ENCODE results near the gene RHOBTB3. TPM values are rescaled to one million over a fixed set of nuclear protein-coding genes. Genes with fewer than 3 reads are reported as not detected.

RHOBTB3 gene
- total and polyA plus RNA-seq, 4 donors = 10.5 to 59.8 (median 39.8) TPM

- H3K4me3 ChIP-seq (ENCODE audit: low read depth in 1 of 3, low read length in 3 of 3) = no peak overlapping the region
- H3K9ac ChIP-seq (ENCODE audit: low read depth in 1 of 2, low read length in 2 of 2) = no peak overlapping the region
- H3K4me1 ChIP-seq (ENCODE audit: control insufficient read depth in 4 of 4, insufficient read depth in 4 of 4, low read length in 3 of 4) = peaks cover 15 to 38% (median 35%) of the 10 kb centered on the region in 4 donors
- H3K9me3 ChIP-seq (ENCODE audit: control insufficient read depth in 4 of 4, low read length in 3 of 4) = no peaks in the 10 kb centered on the region
- DNase-seq (ENCODE audit: low spot score) = no peak
- TF ChIP-seq SP1 (IDR thresholded peaks at IDR 0.05) (no peak), CTCF (IDR thresholded peaks at IDR 0.05; ENCODE audit: low read depth, low read length, missing input control) (no peak), NR2F2 (IDR thresholded peaks at IDR 0.05) (no peak), YY1 (IDR thresholded peaks at IDR 0.05) (no peak), EGR1 (IDR thresholded peaks at IDR 0.05; ENCODE audit: low read depth in 2 of 2) (no peak)
- WGBS = 95% methylated on average over 5 of the region's 5 CpGs
- H3K27me3 ChIP-seq (ENCODE audit: control insufficient read depth in 4 of 4, insufficient read depth in 4 of 4, low read length in 3 of 4) = no peaks in the 10 kb centered on the region
- H3K27ac ChIP-seq (ENCODE audit: low read depth in 1 of 2, low read length in 2 of 2) = no peak overlapping the region
- no peaks in the 10 kb centered on the region for H3K36me3 ChIP-seq (ENCODE audit: control insufficient read depth in 4 of 4, insufficient read depth in 3 of 4, low read depth in 1 of 4, low read length in 3 of 4)
Measured at GRCh38 chr5:95762652-95763041, 31.5 kb downstream of the RHOBTB3 start.

GRCh38 chr5:95763941-95764340 is 32.8 kb downstream of the RHOBTB3 start:
- H3K27ac ChIP-seq (ENCODE audit: low read depth in 1 of 2, low read length in 2 of 2) = no peak overlapping the region
- no peak overlapping the region for H3K9ac ChIP-seq (ENCODE audit: low read depth in 1 of 2, low read length in 2 of 2)
- H3K4me1 ChIP-seq (ENCODE audit: control insufficient read depth in 4 of 4, insufficient read depth in 4 of 4, low read length in 3 of 4) = peaks cover 10 to 27% (median 26%) of the 10 kb centered on the region in 4 donors
- WGBS = 96% methylated on average over 6 of the region's 6 CpGs
- H3K9me3 ChIP-seq (ENCODE audit: control insufficient read depth in 4 of 4, low read length in 3 of 4) = no peaks in the 10 kb centered on the region
- no peak for DNase-seq (ENCODE audit: low spot score)
- H3K27me3 ChIP-seq (ENCODE audit: control insufficient read depth in 4 of 4, insufficient read depth in 4 of 4, low read length in 3 of 4) = no peaks in the 10 kb centered on the region
- peaks cover 0 to 2% (median 0%) of the 10 kb centered on the region in 4 donors for H3K36me3 ChIP-seq (ENCODE audit: control insufficient read depth in 4 of 4, insufficient read depth in 3 of 4, low read depth in 1 of 4, low read length in 3 of 4)
- no peak overlapping the region for H3K4me3 ChIP-seq (ENCODE audit: low read depth in 1 of 3, low read length in 3 of 3)
- TF ChIP-seq GABPA (IDR thresholded peaks at IDR 0.05 in 1 of 2, conservative IDR thresholded peaks at IDR 0.05 in 1 of 2) (no peak), FOXA1 (IDR thresholded peaks at IDR 0.05) (no peak), EGR1 (IDR thresholded peaks at IDR 0.05; ENCODE audit: low read depth in 2 of 2) (no peak), NR2F2 (IDR thresholded peaks at IDR 0.05) (no peak), YY1 (IDR thresholded peaks at IDR 0.05) (no peak), SP1 (IDR thresholded peaks at IDR 0.05) (no peak), HNF4A (conservative IDR thresholded peaks at IDR 0.05) (no peak)

GRCh38 chr5:95768731-95769130 is 37.6 kb downstream of the RHOBTB3 start:
- H3K9ac ChIP-seq (ENCODE audit: low read depth in 1 of 2, low read length in 2 of 2) = no peak overlapping the region
- TF ChIP-seq EGR1 (IDR thresholded peaks at IDR 0.05; ENCODE audit: low read depth in 2 of 2) (no peak), FOXA1 (IDR thresholded peaks at IDR 0.05) (no peak), REST (IDR thresholded peaks at IDR 0.05) (no peak), ATF3 (IDR thresholded peaks at IDR 0.05) (no peak), TAF1 (conservative IDR thresholded peaks at IDR 0.05) (no peak), HNF4G (IDR thresholded peaks at IDR 0.05) (no peak), GABPA (IDR thresholded peaks at IDR 0.05 in 1 of 2, conservative IDR thresholded peaks at IDR 0.05 in 1 of 2) (no peak), SP1 (IDR thresholded peaks at IDR 0.05) (no peak), HNF4A (conservative IDR thresholded peaks at IDR 0.05) (no peak), NR2F2 (IDR thresholded peaks at IDR 0.05) (no peak), JUND (IDR thresholded peaks at IDR 0.05) (no peak), YY1 (IDR thresholded peaks at IDR 0.05) (no peak), RXRA (IDR thresholded peaks at IDR 0.05) (no peak)
- peaks cover 0 to 5% (median 0%) of the 10 kb centered on the region in 4 donors for H3K36me3 ChIP-seq (ENCODE audit: control insufficient read depth in 4 of 4, insufficient read depth in 3 of 4, low read depth in 1 of 4, low read length in 3 of 4)
- no peaks in the 10 kb centered on the region for H3K9me3 ChIP-seq (ENCODE audit: control insufficient read depth in 4 of 4, low read length in 3 of 4)
- H3K4me1 ChIP-seq (ENCODE audit: control insufficient read depth in 4 of 4, insufficient read depth in 4 of 4, low read length in 3 of 4) = peaks cover 1 to 25% (median 9%) of the 10 kb centered on the region in 4 donors
- no peak overlapping the region for H3K27ac ChIP-seq (ENCODE audit: low read depth in 1 of 2, low read length in 2 of 2)
- DNase-seq (ENCODE audit: low spot score) = no peak
- WGBS = 89% methylated on average over 9 of the region's 9 CpGs
- H3K27me3 ChIP-seq (ENCODE audit: control insufficient read depth in 4 of 4, insufficient read depth in 4 of 4, low read length in 3 of 4) = no peaks in the 10 kb centered on the region
- no peak overlapping the region for H3K4me3 ChIP-seq (ENCODE audit: low read depth in 1 of 3, low read length in 3 of 3)
